Activated T-cell treated with anti-CD3 and anti-CD28 coated beads, Interleukin-2, amount 50 U/mL, for 4 hours (primary cell): Measurements from ENCODE around the gene BMS1. TPM values are rescaled to one million over a fixed set of nuclear protein-coding genes. Genes with fewer than 3 reads are reported as not detected.
"Not testable (repeated sequence)": the region's sequence is repeated elsewhere in the genome, so short reads cannot be mapped to it uniquely, and the experiment has no call there.

Experiments used
- ATAC-seq, 2 donors: fragments of 200-7000 bp; cut with Tn5 transposase; one replicate each; pipeline ENCODE4 v1.10.0; 2021
- DNase-seq: peaks from one replicate; pipeline ENCODE4 v3.0.0-alpha.2; 2020
- H3K27me3 Mint-ChIP-seq: one replicate; pipeline ENCODE4 v1.8.0; 2021; ENCODE audit warnings: low read depth, mixed read lengths
- H3K36me3 Mint-ChIP-seq: one replicate; pipeline ENCODE4 v1.8.0; 2022; ENCODE audit warnings: mixed read lengths; ENCODE audit not compliant: insufficient read depth
- H3K4me1 Mint-ChIP-seq: one replicate; pipeline ENCODE4 v1.8.0; 2021; ENCODE audit warnings: low read depth, mixed read lengths
- H3K4me3 Mint-ChIP-seq: one replicate; pipeline ENCODE4 v1.8.0; 2021; ENCODE audit warnings: mild to moderate bottlenecking, moderate library complexity, mixed read lengths
- H3K9me3 Mint-ChIP-seq: one replicate; pipeline ENCODE4 v1.8.0; 2021; ENCODE audit warnings: mixed read lengths
- total RNA-seq, 3 donors: library from RNA; stranded (reverse); gene quantifications; one replicate each; pipeline ENCODE4 v1.2.1, GENCODE V29; 2021

Gene BMS1
- total RNA-seq, 3 donors from 2014 or later: 57.3 to 64.4 (median 58.6) TPM

DNA sequence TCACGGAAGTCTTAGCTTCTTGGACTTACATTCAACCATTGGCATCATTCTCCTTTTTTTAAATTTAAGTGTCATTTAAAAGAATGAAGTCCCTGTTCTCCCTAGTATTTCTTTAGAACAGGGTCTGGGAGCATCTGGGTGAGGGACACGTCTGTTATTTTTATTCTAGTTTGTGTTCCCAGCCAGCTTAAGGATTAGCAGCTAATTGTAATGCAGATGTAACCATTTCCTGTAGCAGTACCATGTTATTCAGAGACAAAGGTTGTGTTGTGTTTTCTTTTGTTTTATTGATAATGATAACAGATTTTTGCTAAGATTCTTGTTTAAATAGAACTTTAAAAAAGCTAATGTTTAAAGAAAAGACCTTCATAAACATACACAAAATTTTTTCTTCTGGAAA, 34.3 kb downstream of the BMS1 start:
- Mint-ChIP-seq H3K27me3 (no peaks in the 10 kb centered on the region), H3K36me3 (peaks cover 82% of the 10 kb centered on the region), H3K9me3 (peaks cover 15% of the 10 kb centered on the region), H3K4me3 (no peak overlapping the region), H3K4me1 (peaks cover 17% of the 10 kb centered on the region)
- ATAC-seq (no peak), DNase-seq (no peak)

DNA sequence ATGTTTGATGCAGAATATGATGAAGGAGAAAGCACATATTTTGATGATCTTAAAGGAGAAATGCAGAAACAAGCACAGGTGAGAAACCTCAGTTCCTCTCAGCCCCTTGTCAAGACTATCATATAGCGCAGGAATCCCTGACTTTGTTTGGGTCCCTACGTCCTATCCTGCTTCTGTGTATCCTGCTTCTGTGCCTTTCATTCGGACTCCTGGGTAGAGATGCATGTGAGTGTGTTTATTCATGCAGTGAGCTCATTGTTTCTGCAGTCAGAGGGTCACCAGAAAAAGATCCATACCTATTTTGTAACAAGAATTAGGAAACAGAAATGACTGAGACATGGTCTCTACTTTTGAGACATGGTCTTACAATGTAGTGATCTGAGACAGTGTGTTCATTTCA, 34.8 kb downstream of the BMS1 start:
- DNase-seq, H3K4me3 Mint-ChIP-seq, H3K27me3 Mint-ChIP-seq, ATAC-seq: not testable (repeated sequence)
- Mint-ChIP-seq H3K4me1 (peaks cover 15% of the 10 kb centered on the region), H3K9me3 (peaks cover 15% of the 10 kb centered on the region), H3K36me3 (peaks cover 79% of the 10 kb centered on the region)

DNA sequence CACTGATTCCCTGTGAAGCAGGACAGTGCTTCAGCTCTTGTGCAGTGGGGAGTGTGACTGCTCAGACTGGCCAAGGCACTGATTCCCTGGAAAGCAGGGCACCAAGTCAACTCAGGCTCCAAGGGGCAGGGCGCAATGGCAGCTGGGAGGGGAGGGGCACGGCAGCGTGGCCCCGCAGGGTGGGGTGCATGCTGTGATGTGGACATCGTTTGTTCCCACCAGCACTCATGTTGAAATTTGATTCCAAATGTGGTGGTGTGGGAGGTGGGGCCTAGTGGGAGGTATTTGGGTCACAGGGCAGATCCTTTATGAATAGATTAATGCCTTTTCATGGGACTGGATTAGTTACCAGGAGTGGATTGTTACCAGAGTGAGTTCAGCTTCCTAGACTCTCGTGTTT, 44.2 kb downstream of the BMS1 start:
- H3K27me3 Mint-ChIP-seq, H3K4me3 Mint-ChIP-seq, H3K4me1 Mint-ChIP-seq, ATAC-seq, H3K9me3 Mint-ChIP-seq, DNase-seq: not testable (repeated sequence)
- H3K36me3 Mint-ChIP-seq: peaks cover 72% of the 10 kb centered on the region

DNA sequence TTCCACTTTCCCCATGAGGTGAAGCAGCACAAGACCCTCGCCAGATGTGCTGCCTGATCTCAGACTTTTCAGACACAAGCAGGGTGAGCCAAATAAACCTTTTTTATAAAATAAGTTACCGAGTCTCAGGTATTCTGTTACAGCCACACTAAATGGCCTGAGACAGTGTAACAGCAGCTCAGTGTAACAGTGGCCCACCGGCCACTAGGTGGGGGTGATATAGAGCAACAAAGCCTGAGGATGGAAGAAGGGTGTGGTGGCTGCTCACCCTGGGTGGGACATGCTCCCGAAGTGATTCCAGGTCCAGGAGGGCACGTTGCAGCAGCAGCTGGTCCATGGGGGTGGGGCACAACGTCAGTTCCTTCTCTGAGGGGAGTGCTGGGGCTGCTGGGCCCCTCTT, 44.6 kb downstream of the BMS1 start:
- H3K4me1 Mint-ChIP-seq: no peaks in the 10 kb centered on the region
- no peaks in the 10 kb centered on the region for H3K27me3 Mint-ChIP-seq
- ATAC-seq (no peak), DNase-seq (no peak)
- no peak overlapping the region for H3K4me3 Mint-ChIP-seq
- H3K36me3 Mint-ChIP-seq: peaks cover 70% of the 10 kb centered on the region
- H3K9me3 Mint-ChIP-seq: no peaks in the 10 kb centered on the region

DNA sequence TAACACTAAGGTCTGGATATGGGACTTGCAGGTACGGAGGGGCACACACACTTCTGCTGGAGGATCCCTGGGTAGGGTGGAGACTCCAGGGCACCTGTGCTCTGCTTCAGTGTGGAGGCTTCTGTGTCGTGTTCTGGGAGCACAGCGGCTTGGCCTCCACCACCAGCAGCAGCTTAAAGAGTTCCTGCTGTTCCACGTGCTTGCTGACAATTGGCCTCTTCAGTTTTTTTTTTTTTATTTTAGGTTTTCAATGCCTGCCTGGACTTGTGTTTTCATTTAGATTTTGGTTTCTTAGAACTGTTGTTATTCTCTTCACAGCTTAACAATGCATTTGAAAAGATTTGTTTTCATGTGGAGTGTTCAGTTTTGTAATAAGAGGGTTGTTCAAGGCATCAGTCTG, 45.8 kb downstream of the BMS1 start:
- H3K9me3 Mint-ChIP-seq, H3K27me3 Mint-ChIP-seq, H3K4me1 Mint-ChIP-seq, H3K4me3 Mint-ChIP-seq, DNase-seq, ATAC-seq: not testable (repeated sequence)
- H3K36me3 Mint-ChIP-seq: peaks cover 58% of the 10 kb centered on the region

- ATAC-seq (no peak), DNase-seq (no peak)
- Mint-ChIP-seq H3K4me1 (no peaks in the 10 kb centered on the region), H3K27me3 (no peaks in the 10 kb centered on the region), H3K4me3 (no peak overlapping the region), H3K9me3 (no peaks in the 10 kb centered on the region), H3K36me3 (peaks cover 40% of the 10 kb centered on the region)
These were observed 47.6 kb downstream of the BMS1 start for GRCh38 chr10:42830237-42830636.

- ATAC-seq: no peak
- H3K27me3 Mint-ChIP-seq: peaks cover 31% of the 10 kb centered on the region
- no peaks in the 10 kb centered on the region for H3K9me3 Mint-ChIP-seq
- peaks cover 5% of the 10 kb centered on the region for H3K36me3 Mint-ChIP-seq
- H3K4me3 Mint-ChIP-seq: no peak overlapping the region
- DNase-seq: no peak
- H3K4me1 Mint-ChIP-seq: peaks cover 2% of the 10 kb centered on the region
These were observed 53.5 kb downstream of the BMS1 start for GRCh38 chr10:42836096-42836495.

DNA sequence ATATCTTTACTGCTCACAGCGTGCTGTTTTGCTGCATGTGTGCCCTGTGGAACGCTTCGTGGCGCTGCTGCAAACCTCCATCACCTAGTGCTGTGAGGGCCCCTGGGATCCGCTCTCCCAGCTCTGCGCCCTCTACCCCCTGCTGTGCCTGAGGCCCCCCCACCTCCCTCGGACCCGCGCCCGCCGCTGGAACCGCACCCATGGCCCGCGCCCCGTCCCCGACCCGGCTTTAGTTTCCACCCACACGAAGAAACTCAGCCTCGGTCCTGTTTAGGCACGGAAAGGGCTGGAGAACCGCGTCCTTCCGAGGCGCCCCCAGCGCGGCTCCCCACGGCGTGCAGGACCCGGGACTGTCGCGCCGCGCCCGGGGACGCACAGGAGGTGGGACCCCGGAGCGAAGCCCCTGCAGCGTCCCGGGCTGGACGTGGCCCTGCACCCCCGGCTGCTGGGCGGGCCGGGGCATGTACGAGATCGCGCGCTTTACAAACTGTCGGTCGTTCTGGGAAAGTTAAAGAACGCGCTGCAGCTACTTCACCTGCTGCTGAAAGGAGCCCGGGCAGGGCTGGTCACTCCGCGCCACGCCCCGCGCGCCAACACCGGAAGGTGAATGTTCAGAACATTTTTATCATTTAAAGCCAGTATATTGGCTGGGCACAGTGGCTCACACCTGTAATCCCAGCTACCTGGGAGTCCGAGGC, 54.3 kb downstream of the BMS1 start:
- Mint-ChIP-seq H3K27me3 (peaks cover 31% of the 10 kb centered on the region), H3K4me1 (peaks cover 2% of the 10 kb centered on the region), H3K4me3 (no peak overlapping the region), H3K36me3 (no peaks in the 10 kb centered on the region), H3K9me3 (no peaks in the 10 kb centered on the region)
- ATAC-seq: no peak
- DNase-seq: no peak

GRCh38 chr10:42844810-42845209, 62.2 kb downstream of the BMS1 start:
- H3K9me3 Mint-ChIP-seq, H3K4me3 Mint-ChIP-seq, H3K36me3 Mint-ChIP-seq, H3K4me1 Mint-ChIP-seq, DNase-seq, ATAC-seq: not testable (repeated sequence)
- H3K27me3 Mint-ChIP-seq: peaks cover 19% of the 10 kb centered on the region

DNA sequence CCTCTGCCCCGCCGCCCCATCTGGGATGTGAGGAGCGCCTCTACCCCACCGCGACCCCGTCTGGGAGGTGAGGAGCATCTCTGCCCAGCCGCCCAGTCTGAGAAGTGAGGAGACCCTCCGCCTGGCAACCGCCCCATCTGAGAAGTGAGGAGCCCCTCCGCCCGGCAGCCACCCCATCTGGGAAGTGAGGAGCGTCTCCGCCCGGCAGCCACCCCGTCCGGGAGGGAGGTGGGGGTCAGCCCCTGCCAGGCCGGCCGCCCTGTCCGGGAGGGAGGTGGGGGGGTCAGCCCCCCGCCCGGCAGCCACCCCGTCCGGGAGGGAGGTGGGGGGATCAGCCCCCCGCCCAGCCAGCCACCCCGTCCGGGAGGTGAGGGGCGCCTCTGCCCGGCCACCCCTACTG, 64.7 kb downstream of the BMS1 start:
- H3K27me3 Mint-ChIP-seq: peaks cover 16% of the 10 kb centered on the region
- H3K4me1 Mint-ChIP-seq, ATAC-seq: not testable (repeated sequence)

GRCh38 chr10:42850931-42851330, 68.3 kb downstream of the BMS1 start:
- H3K4me1 Mint-ChIP-seq: no peaks in the 10 kb centered on the region
- H3K36me3 Mint-ChIP-seq: no peaks in the 10 kb centered on the region
- ATAC-seq (no peak), DNase-seq (no peak)
- peaks cover 4% of the 10 kb centered on the region for H3K9me3 Mint-ChIP-seq
- peaks cover 16% of the 10 kb centered on the region for H3K27me3 Mint-ChIP-seq
- H3K4me3 Mint-ChIP-seq: no peak overlapping the region

More for the DNA sequence above, 64.7 kb downstream of the BMS1 start:
- not testable (repeated sequence) for DNase-seq, H3K9me3 Mint-ChIP-seq, H3K36me3 Mint-ChIP-seq, H3K4me3 Mint-ChIP-seq

DNA sequence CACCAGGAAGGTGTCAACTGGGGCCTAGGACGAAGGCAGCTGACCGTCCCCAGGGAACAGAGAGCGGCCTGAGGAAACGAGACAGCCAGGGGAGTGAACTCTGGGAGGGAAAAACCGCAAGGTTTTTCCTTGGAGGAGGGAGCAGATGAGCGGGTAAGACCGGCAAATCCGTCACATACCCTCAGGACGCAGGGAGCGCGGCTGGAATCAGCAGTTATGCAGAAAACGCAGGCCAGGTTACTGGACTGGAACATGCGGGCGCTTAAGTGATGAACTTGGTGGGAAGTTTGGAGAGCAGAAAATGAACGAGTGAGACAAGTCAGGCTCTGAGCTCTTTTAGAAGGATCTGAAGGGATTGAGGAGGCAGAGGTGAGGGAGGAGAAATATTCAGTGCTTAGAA, 76.7 kb downstream of the BMS1 start:
- Mint-ChIP-seq H3K27me3 (peaks cover 43% of the 10 kb centered on the region), H3K36me3 (no peaks in the 10 kb centered on the region), H3K4me1 (no peaks in the 10 kb centered on the region), H3K9me3 (no peaks in the 10 kb centered on the region), H3K4me3 (no peak overlapping the region)
- no peak for DNase-seq
- ATAC-seq: no peak

- H3K27me3 Mint-ChIP-seq: peaks cover 47% of the 10 kb centered on the region
- DNase-seq, H3K9me3 Mint-ChIP-seq, H3K4me1 Mint-ChIP-seq, H3K36me3 Mint-ChIP-seq, ATAC-seq, H3K4me3 Mint-ChIP-seq: not testable (repeated sequence)
These were observed 77.4 kb downstream of the BMS1 start for GRCh38 chr10:42860016-42860415.

DNA sequence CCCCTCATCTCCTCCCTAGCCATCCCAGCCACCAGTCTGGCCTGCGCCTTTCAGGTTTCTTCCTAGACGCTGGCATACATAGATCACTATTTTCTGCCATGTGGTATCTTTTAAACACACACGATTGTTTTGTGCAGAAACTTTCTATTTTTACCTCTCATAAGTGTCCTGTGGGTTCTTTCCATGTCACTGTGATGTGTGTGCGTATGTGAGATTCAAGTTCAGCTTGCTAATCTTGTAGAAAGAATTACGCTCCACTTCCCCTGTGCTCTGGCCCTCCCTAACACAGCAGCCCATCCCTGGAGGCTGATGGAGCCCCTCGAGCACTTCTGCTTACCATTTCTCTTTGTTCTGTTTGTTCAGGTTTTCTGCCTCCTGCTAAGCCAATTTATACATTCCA, 80.2 kb downstream of the BMS1 start:
- not testable (repeated sequence) for H3K4me3 Mint-ChIP-seq, H3K36me3 Mint-ChIP-seq, H3K9me3 Mint-ChIP-seq, H3K4me1 Mint-ChIP-seq, ATAC-seq, DNase-seq
- H3K27me3 Mint-ChIP-seq: peaks cover 47% of the 10 kb centered on the region

DNA sequence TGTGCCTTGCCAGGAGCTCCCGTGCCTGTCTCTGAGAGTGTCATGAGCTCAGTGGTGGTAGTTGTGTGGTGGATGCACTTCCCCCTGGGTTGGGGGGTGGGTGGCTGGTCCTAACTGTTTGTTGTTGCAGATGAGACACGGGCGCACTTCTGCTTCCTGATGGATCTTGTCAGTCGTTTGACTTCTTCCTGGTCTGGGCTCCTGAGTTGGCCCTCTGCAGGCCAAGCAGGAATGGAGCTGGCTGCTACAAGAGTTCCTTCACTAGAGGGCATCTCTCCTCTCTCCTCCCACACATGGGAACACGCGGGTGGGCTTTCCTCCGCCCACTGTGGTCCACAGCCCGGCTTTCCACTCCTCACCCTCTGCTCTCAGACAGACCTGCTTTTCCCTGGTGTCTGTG, 82.0 kb downstream of the BMS1 start:
- ATAC-seq (no peak), DNase-seq (no peak)
- Mint-ChIP-seq H3K27me3 (peaks cover 36% of the 10 kb centered on the region), H3K4me1 (peaks cover 4% of the 10 kb centered on the region), H3K36me3 (no peaks in the 10 kb centered on the region), H3K4me3 (no peak overlapping the region), H3K9me3 (no peaks in the 10 kb centered on the region)
